Transverse colon (tissue), 4 donors: ENCODE results near the gene FAM216B.

Experiments used
- CTCF ChIP-seq, 5 experiments: fragments of 200-600 bp in 3 of 5; fragments of 450-650 bp in 2 of 5; sonication (generic) in 3 of 5; IDR thresholded peaks; 1 replicate in 2 of 5; 2 replicates in 3 of 5; pipeline ENCODE4 v1.5.1; 2016 to 2017; ENCODE audit warnings: antibody characterized with exemption in 5 of 5, inconsistent platforms in 3 of 5, mild to moderate bottlenecking in 2 of 5, moderate library complexity in 1 of 5
- EP300 ChIP-seq: sonication (generic); formaldehyde crosslinking; IDR thresholded peaks from one replicate; pipeline ENCODE4 v1.6.1; 2017; ENCODE audit warnings: antibody characterized with exemption, low read depth
- POLR2A ChIP-seq: fragments of 450-650 bp; IDR thresholded peaks from one replicate; pipeline ENCODE4 v1.6.1; 2016; ENCODE audit warnings: antibody characterized with exemption, mild to moderate bottlenecking, moderate library complexity
- POLR2AphosphoS5 ChIP-seq, 3 donors: sonication (generic); formaldehyde crosslinking; IDR thresholded peaks; one replicate each; pipeline ENCODE4 v1.6.1; 2016; ENCODE audit warnings: antibody characterized with exemption in 3 of 3

- no peak for TF ChIP-seq POLR2A
- TF ChIP-seq EP300 = no peak
- no peak for TF ChIP-seq POLR2AphosphoS5 (IDR thresholded peaks at IDR 0.05)
- TF ChIP-seq CTCF (IDR thresholded peaks at IDR 0.05) = no peak
Measured at GRCh38 chr13:42814868-42815267, 33.5 kb downstream of the FAM216B start.
